WTC11 (cell line): ENCODE results near the gene EIF3K.

Experiments used
- ATF3 ChIP-seq: sonication (generic); formaldehyde crosslinking; conservative IDR thresholded peaks from 2 replicates; pipeline ENCODE4 v1.8.1; 2022; ENCODE audit warnings: mild to moderate bottlenecking, missing genetic modification reagents
- CTCF ChIP-seq: fragments of 200-600 bp; IDR thresholded peaks from 2 replicates; pipeline ENCODE4 v1.8.0; 2022; ENCODE audit warnings: antibody characterized with exemption
- ESRRA ChIP-seq: sonication (generic); formaldehyde crosslinking; IDR thresholded peaks from 2 replicates; pipeline ENCODE4 v1.8.1; 2022; ENCODE audit warnings: mild to moderate bottlenecking, missing genetic modification reagents, borderline replicate concordance
- IRF2 ChIP-seq: sonication (generic); formaldehyde crosslinking; IDR thresholded peaks from 2 replicates; pipeline ENCODE4 v1.8.0; 2022; ENCODE audit warnings: low read depth, missing genetic modification reagents, borderline replicate concordance
- SMAD3 ChIP-seq: sonication (generic); formaldehyde crosslinking; IDR thresholded peaks from 2 replicates; pipeline ENCODE4 v1.8.0; 2022; ENCODE audit warnings: missing genetic modification reagents, mild to moderate bottlenecking, borderline replicate concordance
- TF ChIP-seq, protein P1 (sequence below): sonication (generic); formaldehyde crosslinking; IDR thresholded peaks from 2 replicates; pipeline ENCODE4 v1.8.1; 2023; ENCODE audit warnings: mild to moderate bottlenecking, missing genetic modification reagents

DNA sequence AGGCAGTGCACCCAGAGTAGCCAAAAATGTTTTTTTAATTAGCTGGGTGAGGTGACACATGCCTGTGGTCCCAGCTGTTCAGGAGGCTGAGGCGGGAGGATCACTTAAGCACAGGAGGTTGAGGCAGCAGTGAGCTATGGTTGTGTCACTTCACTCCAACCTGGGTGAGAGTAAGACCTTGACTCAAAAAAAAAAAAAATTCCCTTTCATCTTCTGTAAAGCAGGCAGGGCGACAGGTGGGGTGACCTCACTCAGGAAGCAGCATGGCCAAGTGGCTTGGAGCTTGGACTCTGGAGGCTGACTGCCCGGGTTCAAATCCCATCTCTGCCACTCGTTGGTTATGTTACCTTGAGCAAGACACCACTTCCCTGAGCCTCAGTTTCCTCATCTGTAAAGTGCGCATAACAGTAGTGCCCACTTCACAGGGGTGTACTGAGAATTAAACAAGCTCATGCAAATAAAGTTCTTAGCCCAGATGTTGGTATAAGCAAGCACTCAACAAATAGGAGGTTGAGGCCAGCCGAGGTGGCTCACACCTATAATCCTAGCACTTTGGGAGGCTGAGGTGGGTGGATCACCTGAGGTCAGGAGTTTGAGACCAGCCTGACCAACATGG lies 49.5 kb upstream of the EIF3K start:
- TF ChIP-seq ESRRA (CRISPR knock-in tag) (no peak), ATF3 (CRISPR knock-in tag) (no peak), SMAD3 (CRISPR knock-in tag) (no peak), IRF2 (CRISPR knock-in tag) (no peak), CTCF (no peak)
- TF ChIP-seq, protein P1, sequence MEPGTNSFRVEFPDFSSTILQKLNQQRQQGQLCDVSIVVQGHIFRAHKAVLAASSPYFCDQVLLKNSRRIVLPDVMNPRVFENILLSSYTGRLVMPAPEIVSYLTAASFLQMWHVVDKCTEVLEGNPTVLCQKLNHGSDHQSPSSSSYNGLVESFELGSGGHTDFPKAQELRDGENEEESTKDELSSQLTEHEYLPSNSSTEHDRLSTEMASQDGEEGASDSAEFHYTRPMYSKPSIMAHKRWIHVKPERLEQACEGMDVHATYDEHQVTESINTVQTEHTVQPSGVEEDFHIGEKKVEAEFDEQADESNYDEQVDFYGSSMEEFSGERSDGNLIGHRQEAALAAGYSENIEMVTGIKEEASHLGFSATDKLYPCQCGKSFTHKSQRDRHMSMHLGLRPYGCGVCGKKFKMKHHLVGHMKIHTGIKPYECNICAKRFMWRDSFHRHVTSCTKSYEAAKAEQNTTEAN, result no peak
